ENCODE data around the gene DGLUCY.
"Not testable (repeated sequence)": the region's sequence is repeated elsewhere in the genome, so short reads cannot be mapped to it uniquely, and the experiment has no call there.

Gene DGLUCY

DNA sequence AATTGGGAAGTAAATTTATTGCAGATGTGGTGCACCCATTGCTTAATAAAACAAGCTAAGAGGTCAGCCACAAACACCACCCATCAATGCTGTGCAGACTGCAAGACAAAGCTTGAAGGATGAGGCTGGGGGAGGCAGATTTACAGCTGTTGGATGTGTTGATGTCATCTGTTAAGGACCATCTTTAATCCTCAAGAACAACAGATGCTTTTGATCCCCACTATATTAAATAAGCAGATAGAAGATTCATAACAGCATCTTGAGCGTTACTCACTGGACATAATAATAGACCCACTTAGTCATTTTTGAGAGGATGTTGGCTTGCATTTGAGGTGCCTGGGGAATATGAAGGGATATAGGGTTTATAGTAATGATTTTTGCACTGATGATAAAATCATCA lies 71.8 kb downstream of the DGLUCY start:
- TF ChIP-seq, protein P1, sequence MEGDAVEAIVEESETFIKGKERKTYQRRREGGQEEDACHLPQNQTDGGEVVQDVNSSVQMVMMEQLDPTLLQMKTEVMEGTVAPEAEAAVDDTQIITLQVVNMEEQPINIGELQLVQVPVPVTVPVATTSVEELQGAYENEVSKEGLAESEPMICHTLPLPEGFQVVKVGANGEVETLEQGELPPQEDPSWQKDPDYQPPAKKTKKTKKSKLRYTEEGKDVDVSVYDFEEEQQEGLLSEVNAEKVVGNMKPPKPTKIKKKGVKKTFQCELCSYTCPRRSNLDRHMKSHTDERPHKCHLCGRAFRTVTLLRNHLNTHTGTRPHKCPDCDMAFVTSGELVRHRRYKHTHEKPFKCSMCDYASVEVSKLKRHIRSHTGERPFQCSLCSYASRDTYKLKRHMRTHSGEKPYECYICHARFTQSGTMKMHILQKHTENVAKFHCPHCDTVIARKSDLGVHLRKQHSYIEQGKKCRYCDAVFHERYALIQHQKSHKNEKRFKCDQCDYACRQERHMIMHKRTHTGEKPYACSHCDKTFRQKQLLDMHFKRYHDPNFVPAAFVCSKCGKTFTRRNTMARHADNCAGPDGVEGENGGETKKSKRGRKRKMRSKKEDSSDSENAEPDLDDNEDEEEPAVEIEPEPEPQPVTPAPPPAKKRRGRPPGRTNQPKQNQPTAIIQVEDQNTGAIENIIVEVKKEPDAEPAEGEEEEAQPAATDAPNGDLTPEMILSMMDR (IDR thresholded peaks at IDR 0.05): no peak
- TF ChIP-seq ZFX (IDR thresholded peaks at IDR 0.05; ENCODE audit: borderline replicate concordance): no peak
- H3K27ac ChIP-seq: no peak overlapping the region

DNA sequence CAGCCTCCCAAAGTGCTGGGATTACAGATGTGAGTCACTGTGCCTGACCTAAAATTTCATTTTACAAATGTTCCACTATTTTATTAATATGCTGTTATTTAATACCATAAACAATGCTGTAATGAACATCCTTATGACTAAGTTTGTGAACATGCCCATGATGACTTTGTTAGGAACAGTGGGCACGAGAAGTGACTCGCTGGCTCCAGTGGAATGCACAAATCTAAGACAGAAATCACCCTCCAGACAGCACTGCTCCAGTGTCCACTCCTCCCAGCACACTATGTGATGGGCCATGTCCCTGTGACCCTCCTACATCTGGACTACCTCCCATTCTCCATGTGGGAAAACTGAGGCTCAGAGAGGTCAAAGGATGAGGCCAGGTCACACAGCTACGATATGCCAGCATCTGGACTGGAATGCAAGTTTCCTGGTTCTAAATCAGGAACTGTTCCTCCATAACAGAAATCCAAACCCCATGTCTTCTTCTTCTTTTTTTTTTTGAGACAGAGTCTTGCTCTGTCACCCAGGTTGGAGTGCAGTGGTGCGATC lies 72.7 kb downstream of the DGLUCY start:
- no peak for TF ChIP-seq ZFX (IDR thresholded peaks at IDR 0.05; ENCODE audit: borderline replicate concordance)
- TF ChIP-seq, protein P1 (IDR thresholded peaks at IDR 0.05): no peak

GRCh38 chr14:91187271-91187670 lies 73.4 kb downstream of the DGLUCY start:
- no peak for TF ChIP-seq ZFX (IDR thresholded peaks at IDR 0.05; ENCODE audit: borderline replicate concordance)
- TF ChIP-seq, protein P1 (IDR thresholded peaks at IDR 0.05): no peak
- H3K27ac ChIP-seq: no peak overlapping the region

More for the DNA sequence above, 72.7 kb downstream of the DGLUCY start:
- no peak overlapping the region for H3K27ac ChIP-seq

- TF ChIP-seq, protein P1 (IDR thresholded peaks at IDR 0.05): no peak
- no peak overlapping the region for H3K27ac ChIP-seq
Observed at GRCh38 chr14:91190853-91191252, 77.0 kb downstream of the DGLUCY start.

- TF ChIP-seq ZFX (IDR thresholded peaks at IDR 0.05; ENCODE audit: borderline replicate concordance): no peak
- TF ChIP-seq, protein P1 (IDR thresholded peaks at IDR 0.05): no peak
Observed at GRCh38 chr14:91193069-91193468, 79.2 kb downstream of the DGLUCY start.

GRCh38 chr14:91195881-91196280 lies 82.0 kb downstream of the DGLUCY start:
- H3K27ac ChIP-seq: no peak overlapping the region
- TF ChIP-seq, protein P1 (IDR thresholded peaks at IDR 0.05): no peak
- no peak for TF ChIP-seq ZFX (IDR thresholded peaks at IDR 0.05; ENCODE audit: borderline replicate concordance)

More at GRCh38 chr14:91193069-91193468, 79.2 kb downstream of the DGLUCY start:
- no peak overlapping the region for H3K27ac ChIP-seq

- TF ChIP-seq, protein P1 (IDR thresholded peaks at IDR 0.05): no peak
- TF ChIP-seq ZFX (IDR thresholded peaks at IDR 0.05; ENCODE audit: borderline replicate concordance): no peak
- H3K27ac ChIP-seq: no peak overlapping the region
Observed at GRCh38 chr14:91197631-91198030, 83.8 kb downstream of the DGLUCY start.

- H3K27ac ChIP-seq: not testable (repeated sequence)
Observed at GRCh38 chr14:91200802-91201201, 86.9 kb downstream of the DGLUCY start.
